BLaER1 treated with 17β-estradiol and CSF1 and Interleukin-3, amounts not matched to agents 10 nM and 100 nM (cell line): ENCODE measurements around the gene MSLN.

Source experiments
- H3K27ac ChIP-seq, 11 experiments: shearing (Covaris generic); formaldehyde crosslinking; 2 replicates each; pipeline ENCODE4 v1.8.1; 2022
- H3K27me3 ChIP-seq, 11 experiments: shearing (Covaris generic); formaldehyde crosslinking; 2 replicates each; pipeline ENCODE4 v1.8.1; 2022
- H3K36me3 ChIP-seq, 11 experiments: shearing (Covaris generic); formaldehyde crosslinking; 2 replicates each; pipeline ENCODE4 v1.8.1; 2022
- H3K4me1 ChIP-seq, 10 experiments: shearing (Covaris generic); formaldehyde crosslinking; 2 replicates each; pipeline ENCODE4 v1.8.1; 2022
- H3K4me2 ChIP-seq, 11 experiments: shearing (Covaris generic); formaldehyde crosslinking; 2 replicates each; pipeline ENCODE4 v1.8.1; 2022
- H3K4me3 ChIP-seq, 10 experiments: shearing (Covaris generic); formaldehyde crosslinking; 2 replicates each; pipeline ENCODE4 v1.8.1; 2022
- H3K9ac ChIP-seq, 11 experiments: shearing (Covaris generic); formaldehyde crosslinking; 2 replicates each; pipeline ENCODE4 v1.8.1; 2022
- H3K9me3 ChIP-seq, 11 experiments: shearing (Covaris generic); formaldehyde crosslinking; replicated peaks in 1 of 11; 2 replicates each; pipeline ENCODE4 v1.8.1; 2022
- H4K20me1 ChIP-seq, 11 experiments: shearing (Covaris generic); formaldehyde crosslinking; 2 replicates each; pipeline ENCODE4 v1.8.1; 2022
- Cebpa-rat ChIP-seq, 11 experiments: shearing (Covaris generic); IDR thresholded peaks; 2 replicates each; pipeline ENCODE4 v1.8.1; 2022

MSLN gene

DNA sequence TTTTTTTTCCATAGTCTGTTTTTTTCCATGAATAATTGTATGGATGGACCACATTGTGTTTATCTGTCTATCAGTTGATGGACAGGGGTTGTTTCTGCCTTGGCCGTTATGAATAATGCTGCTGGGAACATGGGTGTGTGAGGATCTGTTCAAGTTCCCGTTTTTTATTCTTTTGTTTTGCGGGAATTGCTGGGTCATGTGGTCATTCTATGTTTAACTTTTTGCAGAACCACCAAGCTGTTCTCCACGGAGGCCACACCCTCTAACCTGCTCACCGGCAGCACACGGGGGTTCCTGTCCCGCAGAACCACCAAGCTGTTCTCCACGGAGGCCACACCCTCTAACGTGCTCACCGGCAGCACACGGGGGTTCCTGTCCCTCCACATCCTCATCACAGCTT, 5.9 kb upstream of the MSLN start:
- peak overlapping the region in 3 of 11 experiments; percentile 49 to 67 (median 58); a peak in 6 of 22 replicates for H3K27ac ChIP-seq
- H3K4me3 ChIP-seq, result no peak overlapping the region; a peak in 1 of 20 replicates
- H3K4me2 ChIP-seq, result peak overlapping the region in 10 of 11 experiments; percentile 12 to 84 (median 65); a peak in 17 of 22 replicates
- H3K4me1 ChIP-seq, result peaks cover 25 to 64% (median 33%) of the 10 kb centered on the region in 10 experiments
- H3K27me3 ChIP-seq, result no peaks in the 10 kb centered on the region
- H4K20me1 ChIP-seq, result no peaks in the 10 kb centered on the region
- H3K9me3 ChIP-seq, result peaks cover 0 to 5% (median 0%) of the 10 kb centered on the region in 11 experiments; a peak in 2 of 22 replicates
- H3K36me3 ChIP-seq, result no peaks in the 10 kb centered on the region
- TF ChIP-seq Cebpa-rat (IDR thresholded peaks at IDR 0.05), result no peak
- peak overlapping the region in 2 of 11 experiments; percentile 32 to 35; a peak in 3 of 22 replicates for H3K9ac ChIP-seq

DNA sequence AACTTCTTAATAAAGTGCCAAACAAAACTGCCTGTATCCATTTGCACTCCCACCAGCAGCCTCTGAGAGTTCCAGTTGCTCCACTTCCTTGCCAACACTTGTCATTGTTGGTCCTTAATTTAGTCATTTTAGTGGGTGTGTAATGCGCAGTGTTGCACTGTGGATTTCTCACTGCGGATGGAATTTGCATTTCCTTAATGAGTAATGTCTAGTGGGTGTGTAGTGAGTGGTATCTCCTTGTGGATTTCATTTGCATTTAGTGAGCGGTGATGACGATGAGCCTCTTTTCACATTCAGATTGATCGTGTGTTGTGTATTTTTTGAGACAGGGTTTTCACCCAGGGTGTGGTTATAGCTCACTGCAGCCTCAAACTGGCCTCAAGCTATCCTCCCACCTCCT, 4.1 kb upstream of the MSLN start:
- no peaks in the 10 kb centered on the region for H3K36me3 ChIP-seq
- H3K9me3 ChIP-seq, result peaks cover 0 to 5% (median 0%) of the 10 kb centered on the region in 11 experiments; a peak in 2 of 22 replicates
- H3K4me3 ChIP-seq, result no peak overlapping the region
- H3K27me3 ChIP-seq, result no peaks in the 10 kb centered on the region
- H3K4me1 ChIP-seq, result peaks cover 32 to 75% (median 44%) of the 10 kb centered on the region in 10 experiments
- no peak overlapping the region for H3K9ac ChIP-seq
- TF ChIP-seq Cebpa-rat (IDR thresholded peaks at IDR 0.05), result no peak
- H3K27ac ChIP-seq, result no peak overlapping the region
- H3K4me2 ChIP-seq, result peak overlapping the region; percentile 68 to 92 (median 82); a peak in 19 of 22 replicates
- no peaks in the 10 kb centered on the region for H4K20me1 ChIP-seq

DNA sequence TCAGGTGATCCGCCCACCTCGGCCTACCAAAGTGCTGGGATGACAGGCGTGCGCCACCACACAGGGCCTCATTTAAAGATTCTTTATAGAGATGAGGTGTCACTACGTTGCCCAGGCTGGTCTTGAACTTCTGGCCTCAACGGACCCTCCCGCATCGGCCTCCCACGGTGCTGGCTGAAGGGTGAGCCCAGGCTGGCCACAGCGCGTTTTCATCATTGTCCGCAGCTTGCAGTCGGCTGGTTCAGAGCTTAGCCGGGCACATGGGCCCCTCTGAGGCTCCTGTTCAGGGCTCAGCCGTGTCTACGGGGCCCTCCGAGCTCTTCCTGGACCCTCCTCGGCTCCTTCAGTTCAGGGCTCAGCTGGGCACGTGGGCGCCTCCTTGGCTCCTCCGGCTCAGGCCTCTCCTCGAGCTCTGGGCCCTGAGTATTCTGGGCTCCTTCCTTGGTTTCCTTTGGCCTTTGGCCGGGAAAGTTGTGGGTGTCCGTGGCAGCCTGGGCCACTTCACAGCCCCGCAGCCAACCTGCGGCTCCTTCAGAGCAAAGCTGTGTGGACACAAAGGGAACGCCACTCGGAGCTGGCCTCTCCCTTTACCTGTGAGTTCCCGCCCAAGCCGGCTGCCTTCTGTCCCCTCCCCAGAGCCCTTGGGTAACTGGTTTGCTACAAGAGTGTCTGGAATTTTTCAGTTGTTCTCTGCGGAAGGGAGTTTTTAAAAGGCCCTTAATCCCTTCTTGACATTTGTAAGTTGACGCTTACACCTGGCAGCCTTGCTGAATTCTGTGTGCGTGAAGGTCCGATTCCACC, 1.2 kb upstream of the MSLN start:
- Histone ChIP-seq H3K4me3 (no peak overlapping the region), H3K27ac (no peak overlapping the region), H3K9me3 (peaks cover 0 to 5% (median 0%) of the 10 kb centered on the region in 11 experiments; a peak in 2 of 22 replicates), H4K20me1 (no peaks in the 10 kb centered on the region), H3K36me3 (no peaks in the 10 kb centered on the region), H3K27me3 (no peaks in the 10 kb centered on the region), H3K4me1 (peaks cover 35 to 64% (median 52%) of the 10 kb centered on the region in 10 experiments), H3K4me2 (no peak overlapping the region), H3K9ac (no peak overlapping the region)
- TF ChIP-seq Cebpa-rat (IDR thresholded peaks at IDR 0.05), result no peak

DNA sequence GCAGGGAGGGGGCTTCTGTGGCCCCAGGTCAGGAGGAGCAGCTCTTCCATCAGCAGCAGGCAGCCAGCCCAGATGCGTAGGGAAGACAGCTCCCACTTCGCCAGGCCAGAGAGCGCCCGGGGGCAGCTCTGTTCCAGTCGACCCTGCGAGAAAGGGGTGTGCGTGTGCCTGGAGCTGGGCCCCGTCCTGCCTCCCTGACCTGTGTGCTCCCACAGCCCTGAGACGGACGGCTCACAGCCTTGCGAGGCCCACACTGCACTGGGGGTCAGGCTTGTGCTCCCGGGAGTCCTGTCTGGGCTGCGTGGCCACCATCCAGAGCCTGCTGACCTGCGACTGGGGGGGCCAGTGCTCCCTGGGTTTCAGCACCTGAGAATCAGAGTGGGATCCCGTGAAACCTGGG, 469 bp upstream of the MSLN start:
- H3K36me3 ChIP-seq, result no peaks in the 10 kb centered on the region
- no peak for TF ChIP-seq Cebpa-rat (IDR thresholded peaks at IDR 0.05)
- no peak overlapping the region for H3K4me2 ChIP-seq
- no peak overlapping the region for H3K27ac ChIP-seq
- peaks cover 0 to 5% (median 0%) of the 10 kb centered on the region in 11 experiments; a peak in 2 of 22 replicates for H3K9me3 ChIP-seq
- no peak overlapping the region for H3K4me3 ChIP-seq
- H3K4me1 ChIP-seq, result peaks cover 27 to 56% (median 46%) of the 10 kb centered on the region in 10 experiments
- no peak overlapping the region for H3K9ac ChIP-seq
- no peaks in the 10 kb centered on the region for H4K20me1 ChIP-seq
- no peaks in the 10 kb centered on the region for H3K27me3 ChIP-seq

DNA sequence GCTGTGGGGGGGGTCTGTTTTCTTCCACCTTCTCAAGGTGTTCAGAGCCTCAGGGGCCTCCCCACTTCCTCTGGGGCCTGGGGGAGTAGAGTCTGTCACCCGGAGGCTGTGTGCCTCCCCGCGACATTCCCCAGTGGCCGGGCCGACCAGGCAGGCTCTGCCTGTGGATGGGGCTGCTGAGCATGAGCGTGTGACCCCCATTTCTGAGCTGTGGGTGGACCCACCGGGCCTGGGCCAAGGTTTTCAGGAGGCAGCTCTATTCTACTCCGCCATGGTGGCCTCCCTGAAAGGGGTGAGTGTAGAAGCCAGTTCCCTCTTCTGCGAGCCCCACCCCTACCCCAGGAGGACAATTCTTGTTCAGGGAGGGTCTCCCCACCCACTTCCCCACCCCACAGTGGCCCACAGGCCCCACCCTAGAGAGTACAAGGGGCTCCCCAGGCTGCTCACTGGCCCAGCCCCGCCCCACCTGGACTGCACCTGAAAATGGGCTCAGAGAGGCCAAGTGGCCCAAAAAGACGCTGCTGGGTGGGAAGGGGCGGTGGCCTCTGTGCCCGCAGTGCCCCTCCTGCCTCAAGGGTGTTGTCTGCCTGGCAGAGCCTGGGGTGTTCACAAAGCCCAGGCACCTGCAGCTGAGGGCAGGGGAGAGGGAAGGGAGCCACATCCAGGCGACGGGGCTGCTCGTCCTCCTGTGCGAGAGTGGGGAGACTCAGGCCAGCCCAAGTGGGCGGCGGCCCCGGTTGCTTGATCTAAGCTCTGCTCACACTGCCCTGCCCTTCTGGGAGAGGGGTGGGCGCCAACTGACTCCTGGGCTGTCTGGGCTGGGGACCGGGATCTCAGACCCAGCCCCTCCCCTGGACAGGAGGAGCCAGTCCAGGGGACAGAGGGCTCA, 1.3 kb downstream of the MSLN start:
- no peaks in the 10 kb centered on the region for H3K36me3 ChIP-seq
- H3K4me1 ChIP-seq, result peaks cover 14 to 44% (median 35%) of the 10 kb centered on the region in 10 experiments
- no peaks in the 10 kb centered on the region for H3K9me3 ChIP-seq
- H3K4me2 ChIP-seq, result peak overlapping the region in 10 of 11 experiments; percentile 9 to 58 (median 36); a peak in 17 of 22 replicates
- no peak overlapping the region for H3K4me3 ChIP-seq
- no peak for TF ChIP-seq Cebpa-rat (IDR thresholded peaks at IDR 0.05)
- no peak overlapping the region for H3K27ac ChIP-seq
- H3K9ac ChIP-seq, result 0 out of 22 replicates have a peak overlapping the region, but pooled peaks of 1 of the 11 experiments have one; percentile 5
- no peaks in the 10 kb centered on the region; a peak in 1 of 22 replicates for H4K20me1 ChIP-seq
- H3K27me3 ChIP-seq, result no peaks in the 10 kb centered on the region

DNA sequence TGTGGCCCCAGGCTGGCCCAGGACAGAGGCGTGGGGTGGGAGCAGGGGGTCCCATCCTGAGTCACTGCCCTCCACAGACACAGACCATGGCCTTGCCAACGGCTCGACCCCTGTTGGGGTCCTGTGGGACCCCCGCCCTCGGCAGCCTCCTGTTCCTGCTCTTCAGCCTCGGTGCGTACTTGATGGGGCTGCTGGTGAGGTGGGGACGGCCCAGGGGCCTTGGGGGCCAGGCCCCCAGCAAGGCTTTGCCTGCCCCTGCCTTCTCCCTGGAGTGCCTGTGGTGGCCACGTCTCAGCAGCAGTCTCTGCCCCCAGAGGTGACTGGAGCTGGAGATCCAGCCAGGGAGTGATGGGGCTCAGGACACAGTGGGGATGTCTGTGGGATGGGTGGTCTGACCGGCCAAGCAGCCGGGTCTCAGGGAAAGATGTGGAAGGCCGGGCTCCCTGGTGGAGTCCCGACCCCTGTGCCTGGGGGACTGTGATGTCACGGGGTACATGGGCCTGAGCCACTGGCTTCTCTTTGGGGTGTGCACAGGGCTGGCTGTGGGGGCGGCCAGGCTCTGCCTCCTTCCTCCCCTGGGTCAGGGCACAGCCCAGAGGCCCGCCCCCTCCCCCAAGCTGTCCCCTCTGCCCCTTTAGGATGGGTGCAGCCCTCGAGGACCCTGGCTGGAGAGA, 2.2 kb downstream of the MSLN start:
- no peak overlapping the region for H3K4me3 ChIP-seq
- H3K9ac ChIP-seq, result 0 out of 22 replicates have a peak overlapping the region, but pooled peaks of 2 of the 11 experiments have one; percentile 2 to 5
- H3K4me2 ChIP-seq, result peak overlapping the region in 6 of 11 experiments; percentile 28 to 58 (median 38); a peak in 8 of 22 replicates
- H3K9me3 ChIP-seq, result no peaks in the 10 kb centered on the region
- peaks cover 5 to 35% (median 26%) of the 10 kb centered on the region in 10 experiments for H3K4me1 ChIP-seq
- no peak overlapping the region for H3K27ac ChIP-seq
- no peaks in the 10 kb centered on the region for H3K27me3 ChIP-seq
- H3K36me3 ChIP-seq, result no peaks in the 10 kb centered on the region
- no peaks in the 10 kb centered on the region; a peak in 1 of 22 replicates for H4K20me1 ChIP-seq
- TF ChIP-seq Cebpa-rat (IDR thresholded peaks at IDR 0.05), result no peak

DNA sequence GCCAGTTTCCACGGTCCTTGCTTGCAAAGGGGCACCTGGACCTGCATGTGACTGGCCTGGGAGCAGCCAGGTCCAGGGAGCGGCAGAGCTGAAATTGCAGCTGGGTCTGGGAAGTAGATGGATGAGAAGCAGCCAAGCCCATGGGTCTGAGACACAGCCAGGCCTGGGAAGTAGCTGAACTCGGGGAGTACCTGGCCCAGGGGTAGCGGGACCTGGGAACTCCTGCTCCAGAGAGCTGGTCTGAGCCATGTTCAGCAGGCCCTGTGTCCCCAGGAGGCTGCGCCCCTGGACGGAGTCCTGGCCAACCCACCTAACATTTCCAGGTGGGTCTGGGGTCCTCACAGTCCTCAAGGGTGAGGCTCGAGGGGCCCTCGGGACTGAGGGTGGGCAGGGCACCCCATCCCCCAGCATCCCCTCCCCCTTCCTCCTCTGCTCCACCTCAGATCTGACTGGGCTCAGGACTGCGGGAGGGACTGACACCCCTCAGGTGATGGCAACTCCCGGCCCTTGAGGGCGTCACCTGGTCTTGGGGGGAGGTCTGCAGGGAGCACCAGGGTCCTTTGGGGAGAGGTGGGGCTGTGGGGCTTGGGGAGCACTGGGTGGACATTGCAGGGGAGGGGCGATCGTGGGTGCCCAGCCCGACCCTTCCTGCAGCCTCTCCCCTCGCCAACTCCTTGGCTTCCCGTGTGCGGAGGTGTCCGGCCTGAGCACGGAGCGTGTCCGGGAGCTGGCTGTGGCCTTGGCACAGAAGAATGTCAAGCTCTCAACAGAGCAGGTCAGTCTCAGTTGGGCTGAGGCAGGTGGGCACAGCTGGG, 3.0 kb downstream of the MSLN start:
- Histone ChIP-seq H3K9ac (no peak overlapping the region), H3K27me3 (no peaks in the 10 kb centered on the region), H4K20me1 (no peaks in the 10 kb centered on the region; a peak in 1 of 22 replicates), H3K36me3 (no peaks in the 10 kb centered on the region), H3K4me3 (no peak overlapping the region), H3K27ac (no peak overlapping the region), H3K4me2 (0 out of 22 replicates have a peak overlapping the region, but pooled peaks of 1 of the 11 experiments have one; percentile 50), H3K4me1 (peaks cover 0 to 29% (median 21%) of the 10 kb centered on the region in 10 experiments; a peak in 19 of 20 replicates), H3K9me3 (no peaks in the 10 kb centered on the region)
- TF ChIP-seq Cebpa-rat (IDR thresholded peaks at IDR 0.05), result no peak
